Sciatic nerve (tissue), 2 donors: ENCODE results near the gene MPZL3. TPM values are rescaled to one million over a fixed set of nuclear protein-coding genes. Genes with fewer than 3 reads are reported as not detected.

Experiments
- ATAC-seq: fragments of 200-7000 bp; cut with Tn5 transposase; one replicate; pipeline ENCODE4 v1.9.1; 2020; ENCODE audit warnings: mild to moderate bottlenecking, moderate library complexity
- DNase-seq: peaks from one replicate; pipeline ENCODE4 v3.0.0-alpha.2; 2020; ENCODE audit warnings: low spot score
- intact Hi-C: fragments of 100-400 bp; cut with DNase I; formaldehyde crosslinking; loops from one replicate; pipeline ENCODE4 v1.14.2; 2022
- total RNA-seq: library from RNA; stranded (reverse); fragmentation: NEBNext Ultra II Directional; extraction: Animal tissue kit (Norgen Biotek cat#: 25700); gene quantifications from one replicate; pipeline ENCODE4 v1.2.1, GENCODE V29; 2021
- donor health status: DM: no; HTN: no; CAD: no.
- donor health status: DM: no; HTN: no; CAD: no.

Gene MPZL3, protein sequence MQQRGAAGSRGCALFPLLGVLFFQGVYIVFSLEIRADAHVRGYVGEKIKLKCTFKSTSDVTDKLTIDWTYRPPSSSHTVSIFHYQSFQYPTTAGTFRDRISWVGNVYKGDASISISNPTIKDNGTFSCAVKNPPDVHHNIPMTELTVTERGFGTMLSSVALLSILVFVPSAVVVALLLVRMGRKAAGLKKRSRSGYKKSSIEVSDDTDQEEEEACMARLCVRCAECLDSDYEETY
- 2.7 TPM for total RNA-seq

DNA sequence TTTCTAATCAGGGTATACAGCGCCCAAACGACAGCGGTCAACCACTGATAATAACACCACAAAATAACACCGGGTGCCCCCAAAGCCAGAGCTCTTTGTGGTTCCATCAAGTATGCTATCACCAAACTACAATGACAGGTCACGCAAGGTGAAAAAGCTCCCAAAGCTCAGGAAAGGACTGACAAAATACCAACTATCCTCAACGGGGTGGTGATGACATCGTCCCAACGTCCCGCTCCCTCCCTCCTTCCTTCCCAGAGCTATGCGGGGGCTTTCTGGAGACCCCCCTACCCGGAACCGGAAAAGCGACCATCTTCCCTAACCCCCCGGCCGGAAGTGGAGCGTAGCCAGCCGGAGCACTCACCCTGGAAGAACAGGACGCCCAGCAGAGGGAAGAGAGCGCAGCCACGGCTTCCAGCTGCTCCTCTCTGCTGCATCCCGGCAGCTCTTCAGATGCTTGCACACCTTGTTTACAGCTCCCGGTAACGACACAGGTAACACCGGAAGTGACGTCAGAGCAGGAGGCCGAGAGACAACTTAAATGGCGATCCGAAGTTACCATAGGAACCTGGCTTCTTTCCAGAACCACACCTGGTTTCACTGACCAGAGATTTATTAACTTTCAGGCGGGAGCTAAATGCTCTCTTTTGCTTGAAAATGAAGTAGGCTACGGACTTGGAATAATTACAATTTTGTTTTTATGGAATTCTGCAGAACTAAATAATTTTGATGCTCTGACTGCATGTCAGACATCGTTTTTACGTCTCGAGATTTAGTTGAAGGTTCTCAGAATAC, at the start of gene MPZL3:
MPZL3 (minus strand) TSS at position 508 of the 795 bp plus-strand sequence; CDS start at position 437, 71 bp downstream.
- intact Hi-C loops: no loop called here
- peak; percentile 74 for ATAC-seq
- peak; percentile 71 for DNase-seq

DNA sequence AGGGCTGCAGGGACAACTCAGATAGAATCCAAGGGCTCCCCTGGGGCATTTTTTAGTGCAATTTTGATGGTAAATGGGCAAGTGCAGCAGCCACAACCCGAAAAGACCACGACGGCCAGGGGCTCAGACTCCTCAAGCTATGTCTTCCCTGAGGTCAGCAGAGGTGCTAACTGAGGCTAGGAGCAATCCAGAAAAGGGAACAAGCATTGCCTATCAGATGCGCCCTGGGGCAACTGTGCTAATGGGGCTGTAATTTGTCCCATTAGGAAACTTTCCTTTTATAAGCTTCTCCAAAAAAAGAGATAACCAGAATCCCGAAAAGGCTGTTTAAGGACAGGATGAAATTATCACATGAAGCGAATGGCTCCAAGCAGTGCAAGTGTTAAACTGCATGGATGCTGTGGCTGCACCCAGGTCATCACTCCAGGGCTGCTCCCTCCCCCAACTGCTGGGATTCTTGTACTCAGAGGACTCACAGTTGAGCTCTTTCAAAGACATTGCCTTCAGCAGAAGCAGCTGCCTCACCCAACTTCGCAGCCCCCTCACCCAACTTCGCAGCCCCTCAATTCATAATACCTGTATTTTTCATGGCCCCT, 49.5 kb upstream of the MPZL3 start:
- ATAC-seq: no peak
- intact Hi-C loops: no loop called here
- DNase-seq: no peak

DNA sequence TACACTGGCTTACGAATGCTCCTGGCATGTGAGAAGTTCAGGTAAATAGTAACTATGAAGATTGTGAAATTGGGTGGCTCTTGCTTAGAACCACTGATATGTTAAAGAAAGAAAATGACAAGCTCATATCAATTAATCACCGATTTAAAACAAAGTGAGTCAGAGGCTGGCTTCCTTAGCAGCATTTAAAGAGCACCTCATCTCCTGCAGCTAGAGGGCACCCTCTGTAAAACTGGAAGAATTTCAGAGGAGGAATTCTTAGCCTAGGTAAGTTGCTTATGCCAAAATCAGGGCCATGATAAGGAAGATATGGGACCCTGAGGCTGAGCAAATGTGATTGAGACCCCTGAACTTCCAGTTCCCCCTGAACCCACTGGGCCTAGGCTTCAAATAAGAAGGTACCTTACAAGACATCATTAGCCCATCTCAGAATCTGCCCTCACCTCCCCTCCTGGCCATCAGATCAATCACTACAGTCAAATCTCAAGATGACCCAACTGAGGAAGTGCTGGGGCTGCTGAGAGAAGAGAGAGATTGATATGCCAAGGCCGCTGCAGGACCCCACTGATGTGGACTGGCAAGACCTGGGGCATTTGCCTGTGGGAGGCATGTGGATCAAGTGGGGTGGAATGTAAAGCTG, 43.8 kb upstream of the MPZL3 start:
- ATAC-seq: no peak
- no peak for DNase-seq
- intact Hi-C loops: no loop called here

DNA sequence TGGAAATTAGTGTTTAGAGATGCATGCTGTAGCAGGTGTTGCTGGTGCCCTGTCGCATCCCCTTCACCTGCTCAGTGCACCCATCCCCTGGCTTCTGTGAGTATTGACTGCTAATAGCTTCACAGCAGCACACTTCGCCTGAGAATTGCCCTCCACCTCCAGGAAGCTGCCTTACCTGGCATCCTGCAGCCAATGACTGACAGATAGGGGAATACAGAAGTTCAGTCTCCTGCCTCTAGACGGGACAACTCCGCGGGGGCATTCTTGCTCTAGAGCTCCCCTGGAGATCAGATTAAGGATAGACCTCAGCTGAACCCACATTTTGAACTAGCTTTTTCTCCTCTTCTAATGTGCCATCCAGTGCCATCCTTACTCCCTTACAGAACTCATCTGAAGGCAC, 43.0 kb upstream of the MPZL3 start:
- DNase-seq (no peak), ATAC-seq (no peak)
- intact Hi-C loops: no loop called here

DNA sequence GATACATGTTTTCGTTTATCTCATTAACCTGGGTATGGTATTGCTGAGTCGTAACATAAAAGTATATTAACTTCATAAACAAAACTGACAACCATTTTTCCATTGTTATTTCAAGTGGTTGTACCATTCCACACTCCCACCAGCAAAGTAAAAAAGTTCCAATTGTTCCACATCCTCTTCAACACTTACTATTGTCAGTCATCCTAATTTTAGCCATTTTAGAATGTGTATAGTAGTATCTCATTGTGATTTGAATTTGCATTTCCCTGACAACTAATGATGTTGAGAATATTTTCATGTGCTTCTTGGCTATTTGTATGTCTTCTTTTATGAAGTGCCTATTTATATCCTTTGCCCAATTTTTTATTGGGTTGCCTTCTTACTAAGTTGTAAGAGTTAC, 41.9 kb upstream of the MPZL3 start:
- intact Hi-C loops: no loop called here
- DNase-seq (no peak), ATAC-seq (no peak)

DNA sequence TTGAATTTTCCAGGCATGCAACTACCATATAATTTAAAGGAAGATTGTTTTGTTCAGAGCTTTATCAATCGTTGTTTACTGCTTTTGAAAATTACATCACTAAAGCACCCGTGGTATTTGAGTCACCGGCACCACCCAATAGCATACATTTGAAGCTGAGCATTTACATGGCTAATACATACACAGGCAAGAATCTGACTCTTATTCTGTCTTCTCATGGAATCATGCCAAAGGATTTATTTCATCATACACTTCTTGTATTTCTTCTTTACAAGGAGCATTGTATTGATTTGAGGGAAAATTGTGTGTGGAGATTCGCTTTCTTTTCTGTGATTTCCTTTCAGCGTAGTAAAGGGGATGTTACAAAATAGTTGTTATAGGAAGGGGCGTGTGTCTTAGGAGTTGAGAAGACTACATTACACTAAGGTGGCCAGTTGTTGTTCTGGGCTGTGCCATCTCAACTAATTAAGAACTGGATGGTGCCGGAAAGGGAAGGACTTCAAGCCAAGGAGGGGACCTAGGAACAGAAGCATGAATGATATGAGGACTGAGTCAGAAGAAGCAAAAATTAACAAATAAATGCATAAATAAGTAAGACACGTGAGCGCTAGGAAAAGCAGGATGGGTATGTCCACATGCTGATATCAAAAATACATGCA, 39.4 kb upstream of the MPZL3 start:
- intact Hi-C loops: no loop called here
- DNase-seq (no peak), ATAC-seq (no peak)

DNA sequence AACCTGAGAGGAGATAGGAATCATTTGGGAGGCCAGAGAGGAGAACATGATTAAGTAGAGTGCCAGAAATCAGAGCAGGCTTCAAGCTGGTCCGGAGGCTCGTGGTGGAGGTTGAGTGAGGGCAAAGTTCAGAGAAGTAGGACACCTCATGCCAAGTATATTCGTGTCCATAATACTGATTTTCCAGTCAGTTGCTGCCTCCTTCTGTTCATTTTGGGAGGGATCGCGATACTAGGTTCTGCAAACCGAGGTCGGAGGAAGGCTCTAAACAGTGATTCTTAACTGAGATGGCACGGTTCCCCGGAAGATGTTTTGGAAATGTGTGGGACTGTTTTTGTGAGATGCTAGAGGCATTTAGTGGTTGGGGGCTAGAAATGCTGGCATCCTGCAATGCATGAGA, 38.8 kb upstream of the MPZL3 start:
- DNase-seq (no peak), ATAC-seq (peak; percentile 24)
- intact Hi-C loops: no loop called here

DNA sequence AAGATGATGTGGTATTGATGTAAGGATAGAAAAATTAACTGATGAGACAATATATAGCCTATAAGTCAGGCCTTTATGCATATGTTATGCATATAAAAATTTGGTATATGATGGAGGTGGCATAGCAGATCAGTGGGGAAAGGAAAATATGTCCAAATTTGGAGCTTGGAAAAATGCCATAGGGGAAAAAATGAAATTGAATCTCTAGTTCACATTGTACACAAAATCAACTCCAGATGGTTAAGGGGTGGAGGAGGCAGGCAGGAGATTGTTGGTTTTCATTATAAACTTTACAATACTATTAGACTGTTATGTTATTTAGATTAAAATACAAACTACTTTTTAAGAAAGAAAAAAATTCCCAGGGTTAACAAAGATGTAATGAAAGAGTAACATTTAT, 37.2 kb upstream of the MPZL3 start:
- DNase-seq: no peak
- ATAC-seq: no peak
- intact Hi-C loops: loop anchor here (10.0 kb wide), 2 partner anchors 55 to 85 kb away; partner anchors contain the start of genes CD3D and CD3G

DNA sequence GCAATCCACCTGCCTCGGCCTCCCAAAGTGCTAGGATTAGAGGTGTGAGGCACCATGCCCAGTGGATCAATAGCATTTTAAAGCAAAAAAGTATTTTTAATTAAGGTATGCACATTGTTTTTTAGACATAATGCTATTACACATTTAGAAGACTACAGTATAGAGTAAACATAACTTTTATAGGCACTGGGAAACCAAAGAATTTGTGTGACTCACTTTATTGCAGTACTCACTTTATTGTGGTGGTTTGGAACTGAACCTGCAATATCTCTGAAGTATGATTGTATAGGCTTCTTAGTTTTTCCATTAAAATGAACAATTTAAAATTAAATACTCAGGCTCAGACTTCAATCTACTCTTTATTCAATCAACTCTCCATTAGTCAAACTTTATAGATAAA, 34.8 kb upstream of the MPZL3 start:
- intact Hi-C loops: loop anchor here (10.0 kb wide), 2 partner anchors 58 to 82 kb away; partner anchors contain the start of genes CD3D and CD3G
- no peak for ATAC-seq
- no peak for DNase-seq

DNA sequence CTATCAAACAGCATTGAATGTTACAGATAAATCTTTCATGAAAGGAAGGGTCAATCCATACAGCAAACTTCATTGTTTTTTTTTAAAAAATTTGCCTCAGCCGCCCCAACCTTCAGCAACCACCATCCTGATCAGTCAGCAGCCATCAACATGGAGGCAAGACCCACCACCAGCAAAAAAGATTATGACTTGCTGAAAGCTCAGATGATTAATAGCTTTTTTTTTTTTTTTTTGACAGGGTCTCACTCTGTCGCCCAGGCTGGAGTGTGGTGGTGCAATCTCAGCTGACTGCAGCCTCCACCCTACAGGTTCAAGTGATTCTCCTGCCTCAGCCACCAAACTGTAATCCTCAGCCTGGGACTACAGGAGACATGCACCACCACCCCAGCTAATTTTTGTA, 34.4 kb upstream of the MPZL3 start:
- intact Hi-C loops: loop anchor here (10.0 kb wide), 2 partner anchors 58 to 82 kb away; partner anchors contain the start of genes CD3D and CD3G
- DNase-seq (no peak), ATAC-seq (no peak)

DNA sequence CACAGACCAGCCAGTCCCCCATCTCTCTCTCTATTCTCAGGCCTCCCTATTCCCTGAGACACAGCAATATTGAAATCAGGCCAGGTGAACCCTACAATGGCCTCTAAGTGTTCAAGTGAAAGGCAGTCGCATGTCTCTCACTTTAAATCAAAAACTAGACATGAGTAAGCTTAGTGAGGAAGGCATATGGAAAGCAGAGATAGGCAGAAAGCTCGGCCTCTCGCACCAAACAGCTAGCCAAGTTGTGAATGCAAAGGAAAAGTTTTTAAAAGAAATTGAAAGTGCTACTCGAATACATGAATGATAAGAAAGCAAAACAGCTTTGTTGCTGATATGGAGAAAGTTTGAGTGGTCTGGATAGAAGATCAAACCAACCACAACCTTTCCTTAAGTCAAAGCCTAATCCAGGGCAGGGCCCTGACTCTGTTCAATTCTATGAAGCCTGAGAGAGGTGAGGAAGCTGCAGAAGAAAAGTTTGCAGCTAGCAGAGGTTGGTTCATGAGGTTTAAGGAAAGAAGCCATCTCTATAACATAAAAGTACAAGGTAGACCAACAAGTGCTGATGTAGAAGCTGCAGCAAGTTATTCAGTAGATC, 31.7 kb upstream of the MPZL3 start:
- ATAC-seq (no peak), DNase-seq (no peak)
- intact Hi-C loops: loop anchor here (10.0 kb wide), 2 partner anchors 61 to 79 kb away; partner anchors contain the start of genes CD3D and CD3G

DNA sequence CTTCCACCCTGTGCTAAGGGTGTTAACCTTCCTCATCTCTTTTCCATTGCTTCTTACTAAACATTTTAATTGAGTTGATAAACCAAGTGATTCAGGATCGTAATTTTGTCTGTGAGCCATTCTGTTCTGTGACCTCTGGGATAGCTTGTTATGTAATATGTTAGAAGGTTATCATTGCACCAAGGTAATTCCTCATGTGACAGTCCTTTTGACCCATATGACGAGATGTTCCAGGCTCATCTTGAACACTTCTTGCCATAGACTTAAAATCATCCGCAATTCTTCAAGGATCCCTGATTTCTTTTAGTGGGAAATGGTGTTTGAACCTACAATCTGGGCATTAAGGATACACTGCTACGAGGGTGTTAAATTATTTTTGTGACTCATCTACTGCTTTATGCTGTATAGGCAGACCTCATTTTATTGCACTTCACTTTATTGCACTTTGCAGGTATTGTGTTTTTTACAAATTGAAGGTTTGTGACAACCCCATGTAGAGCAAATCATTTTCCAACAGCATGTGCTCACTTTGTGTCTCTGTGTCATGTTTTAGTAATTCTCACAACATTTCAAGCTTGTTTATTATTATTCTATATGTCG, 31.0 kb upstream of the MPZL3 start:
- DNase-seq (no peak), ATAC-seq (no peak)
- intact Hi-C loops: loop anchor here (10.0 kb wide), 2 partner anchors 62 to 78 kb away; partner anchors contain the start of genes CD3D and CD3G

DNA sequence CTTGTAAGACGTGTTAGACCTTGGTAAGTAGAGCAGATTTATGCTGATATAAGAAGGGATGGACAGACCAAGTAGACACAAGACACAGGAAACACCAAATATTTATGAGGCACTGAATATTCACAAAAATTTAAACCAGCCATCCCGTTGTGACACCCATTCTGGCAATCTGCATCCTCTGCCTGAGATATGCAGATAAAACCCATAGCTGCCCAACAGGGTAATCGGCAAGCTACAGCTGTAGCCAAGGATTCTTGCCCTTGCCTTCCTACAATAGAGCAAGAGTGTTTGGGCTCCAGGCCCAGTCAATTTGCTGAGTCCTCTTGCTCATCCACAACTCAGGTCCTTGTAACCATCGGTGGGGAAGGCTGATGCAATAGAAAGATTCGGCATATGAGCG, 30.4 kb upstream of the MPZL3 start:
- intact Hi-C loops: loop anchor here (10.0 kb wide), 2 partner anchors 62 to 78 kb away; partner anchors contain the start of genes CD3D and CD3G
- DNase-seq: no peak
- ATAC-seq: no peak

DNA sequence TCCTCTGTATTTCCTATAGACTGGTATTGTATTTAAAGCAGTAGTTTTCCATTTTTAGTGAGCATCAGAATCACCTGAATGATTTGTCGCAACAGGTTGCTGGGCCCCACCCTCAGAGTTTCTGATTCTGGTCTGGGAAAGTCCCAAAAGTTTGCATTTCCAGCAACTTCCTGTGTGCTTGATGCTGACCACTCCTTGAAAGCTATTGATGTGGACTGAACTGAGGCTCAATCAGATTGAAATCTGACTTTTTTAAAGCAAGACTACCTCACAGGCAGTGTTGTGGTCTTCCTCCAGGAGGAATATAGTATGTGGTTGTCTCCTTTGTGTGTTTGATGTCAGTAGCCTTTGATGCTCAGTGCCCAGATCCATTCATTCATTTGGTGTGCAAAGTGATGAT, 29.1 kb upstream of the MPZL3 start:
- DNase-seq: no peak
- ATAC-seq: no peak
- intact Hi-C loops: loop anchor here (10.0 kb wide), 2 partner anchors 64 to 76 kb away; partner anchors contain the start of genes CD3D and CD3G

DNA sequence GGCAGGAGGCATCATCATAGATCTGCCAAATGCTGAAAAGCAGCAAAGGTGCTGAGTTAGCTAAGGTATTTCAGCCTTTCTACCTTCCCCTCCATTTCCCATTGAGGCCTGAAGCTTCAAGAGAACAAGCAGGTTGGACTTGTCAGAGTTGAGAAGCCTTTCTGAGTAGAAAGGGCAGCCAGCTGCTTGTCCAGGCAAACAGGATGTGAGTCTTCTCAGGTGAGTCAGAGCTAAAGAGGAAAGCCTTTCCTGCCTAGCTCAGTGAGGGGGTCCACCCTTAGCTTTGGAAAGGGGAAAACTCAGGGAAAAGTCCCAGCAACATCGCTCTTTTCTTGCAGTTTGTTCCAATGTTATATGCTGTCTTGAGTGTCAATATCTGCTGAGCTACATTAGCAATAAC, 25.1 kb upstream of the MPZL3 start:
- ATAC-seq: no peak

DNA sequence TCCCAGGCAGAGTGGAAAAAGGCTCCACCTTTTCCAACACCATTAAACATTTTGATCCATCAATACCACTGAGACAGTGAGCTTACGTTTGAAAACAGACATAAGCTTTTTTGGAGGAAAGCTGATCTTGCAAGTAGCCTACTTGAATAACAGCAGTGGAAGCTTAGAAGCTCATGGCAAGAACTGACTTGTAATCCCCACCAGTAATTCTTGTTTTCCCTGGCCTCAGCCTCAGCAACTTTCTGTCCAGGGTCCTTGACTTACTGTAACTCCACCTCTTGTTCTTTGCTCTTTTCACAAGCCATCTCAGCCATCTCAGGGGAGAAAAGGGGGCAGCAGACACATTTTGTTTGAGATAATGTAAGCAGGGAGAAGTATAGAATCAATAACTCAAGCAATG, 24.3 kb upstream of the MPZL3 start:
- no peak for DNase-seq
- ATAC-seq: no peak
- intact Hi-C loops: no loop called here

More for the DNA sequence above, 25.1 kb upstream of the MPZL3 start:
- intact Hi-C loops: no loop called here
- no peak for DNase-seq

DNA sequence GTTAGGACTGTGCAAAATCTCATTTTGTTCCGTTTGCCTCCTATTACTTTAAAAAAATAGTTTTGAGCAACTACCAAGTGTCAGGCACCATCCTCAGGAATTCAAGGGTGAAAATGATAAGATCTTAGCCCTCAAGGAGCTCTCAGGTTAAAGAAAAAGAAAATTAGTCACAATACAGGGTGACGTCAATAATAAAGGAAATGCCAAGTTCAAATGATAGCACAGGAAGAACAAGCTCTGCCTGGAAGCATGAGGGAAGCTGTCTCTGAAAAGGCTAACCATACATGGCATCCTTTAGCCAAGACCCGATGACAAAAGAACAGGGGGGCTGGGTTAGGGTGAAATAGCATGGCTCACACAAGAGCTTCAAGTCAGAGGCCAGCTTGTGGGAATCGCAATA, 23.0 kb upstream of the MPZL3 start:
- DNase-seq (no peak), ATAC-seq (no peak)
- intact Hi-C loops: no loop called here

DNA sequence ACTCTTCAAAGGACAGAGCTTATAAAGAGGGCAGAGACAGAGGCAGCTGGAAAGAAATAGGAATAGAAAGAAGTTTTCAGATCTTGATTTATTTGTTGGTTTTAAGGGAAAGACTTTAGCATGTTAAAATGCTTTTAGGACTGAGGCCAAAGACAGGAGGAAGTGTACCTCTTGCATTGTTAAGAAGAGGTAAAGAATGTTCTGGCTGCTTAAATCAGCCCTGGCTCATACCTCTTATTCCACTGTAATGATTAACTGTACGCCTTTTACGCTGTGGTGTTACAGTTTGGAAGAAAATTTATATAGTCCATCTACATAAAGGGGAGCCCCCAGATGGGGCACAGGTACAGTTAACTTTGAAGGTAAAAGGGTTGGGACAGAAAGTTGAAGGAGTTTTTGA, 22.0 kb upstream of the MPZL3 start:
- intact Hi-C loops: no loop called here
- DNase-seq (no peak), ATAC-seq (no peak)
